ENCODE measurements around the gene GLRA1. TPM values are rescaled to one million over a fixed set of nuclear protein-coding genes. Genes with fewer than 3 reads are reported as not detected.

The GLRA1 gene
- total and polyA plus RNA-seq, 2 of the 4 experiments (the other 2 are of a cell fraction) = not detected

- H2AK9ac ChIP-seq (replicated peaks; ENCODE audit: low read depth, low read length, poor library complexity) = no peak overlapping the region
- peaks cover 19 to 49% of the 10 kb centered on the region in 2 experiments for H3K79me1 ChIP-seq (ENCODE audit: low read depth in 1 of 2, low read length in 2 of 2)
- intact Hi-C loops (cut with micrococcal nuclease) = no loop called here
- DNase-seq (peak; percentile 51), ATAC-seq (ENCODE audit: low read depth) (peak; percentile 50; the same call in 1 of the 2 replicates)
- no peak for TF ChIP-seq NFE2L2 (IDR thresholded peaks at IDR 0.05; ENCODE audit: low read depth, low read length)
- no peak for TF ChIP-seq RAD21 (IDR thresholded peaks at IDR 0.05; ENCODE audit: low read length)
- TF ChIP-seq CHD1 (IDR thresholded peaks at IDR 0.05; ENCODE audit: low read depth, low read length) = no peak
- no peak for TF ChIP-seq USF2 (IDR thresholded peaks at IDR 0.05; ENCODE audit: low read depth, low read length)
- no peak for TF ChIP-seq ELK1 (IDR thresholded peaks at IDR 0.05; ENCODE audit: borderline replicate concordance, low read depth, low read length)
- TF ChIP-seq MAZ (IDR thresholded peaks at IDR 0.05; ENCODE audit: borderline replicate concordance, low read depth, low read length) = no peak
- TF ChIP-seq CEBPB (IDR thresholded peaks at IDR 0.05; ENCODE audit: low read depth, low read length) = no peak
- no peak for TF ChIP-seq MAFK (IDR thresholded peaks at IDR 0.05; ENCODE audit: low read depth, low read length)
- TF ChIP-seq MXI1 (IDR thresholded peaks at IDR 0.05; ENCODE audit: borderline replicate concordance, low read depth, low read length) = no peak
- no peak for TF ChIP-seq BHLHE40 (IDR thresholded peaks at IDR 0.05; ENCODE audit: low read depth, low read length)
- no peak for TF ChIP-seq SMC3 (IDR thresholded peaks at IDR 0.05; ENCODE audit: low read depth, low read length)
- TF ChIP-seq FOS (IDR thresholded peaks at IDR 0.05; ENCODE audit: low read depth, low read length) = no peak
- no peak for TF ChIP-seq POLR2A (IDR thresholded peaks at IDR 0.05; ENCODE audit: low read depth, low read length)
- TF ChIP-seq RCOR1 (IDR thresholded peaks at IDR 0.05; ENCODE audit: insufficient replicate concordance, low read length) = no peak
- TF ChIP-seq RFX5 (IDR thresholded peaks at IDR 0.05; ENCODE audit: low read depth, low read length) = no peak
- TF ChIP-seq CTCF (conservative IDR thresholded peaks at IDR 0.05; ENCODE audit: low read depth, low read length) = no peak
- H2BK20ac ChIP-seq (ENCODE audit: low read depth, low read length) = no peak overlapping the region
- no peaks in the 10 kb centered on the region for H3K9me3 ChIP-seq (ENCODE audit: control insufficient read depth, insufficient read depth, low read length)
- H3K4me2 ChIP-seq (ENCODE audit: low read depth, low read length) = no peak overlapping the region
- dilution Hi-C loops (cut with HindIII; ENCODE audit: low sequenced_read_pairs, unreplicated experiment) = no loop called here
- H4K5ac ChIP-seq (ENCODE audit: low read depth, low read length) = no peak overlapping the region
- no peak overlapping the region for H3K27ac ChIP-seq (ENCODE audit: insufficient read depth, low read length)
- H2AK5ac ChIP-seq (ENCODE audit: low read depth, low read length) = no peak overlapping the region
- no peak overlapping the region for H3K4ac ChIP-seq (ENCODE audit: low read depth, low read length)
- no peak overlapping the region for H2BK5ac ChIP-seq (ENCODE audit: low read depth, low read length, poor library complexity, severe bottlenecking)
- ChIA-PET CTCF (interaction anchor here (0.7 to 1.1 kb wide), 3 partner anchors 8 to 16 kb away, joined by 3 read pairs; no protein-coding TSS in a partner anchor), POLR2A (ENCODE audit: unreplicated experiment) (no interaction called here)
- H2BK120ac ChIP-seq (ENCODE audit: low read depth, low read length) = no peak overlapping the region
- H3K56ac ChIP-seq (ENCODE audit: extremely low read depth, insufficient read depth, low read length) = no peak overlapping the region
- BruUV-seq (replicated peaks) = no TSS peak
- no peak overlapping the region for H3K4me3 ChIP-seq (ENCODE audit: insufficient read depth, low read depth, low read length)
- H3K4me1 ChIP-seq (ENCODE audit: control insufficient read depth, insufficient read depth, low read length) = peaks cover 1% of the 10 kb centered on the region; the same call in 1 of the 2 replicates
- H3K27me3 ChIP-seq (ENCODE audit: control insufficient read depth, insufficient read depth, low read length) = no peaks in the 10 kb centered on the region
- H4K91ac ChIP-seq (ENCODE audit: insufficient read depth, low read depth, low read length) = no peak overlapping the region
- H3K36me3 ChIP-seq (ENCODE audit: control insufficient read depth, insufficient read depth, low read length) = peaks cover 50% of the 10 kb centered on the region
- no peak overlapping the region for H3K18ac ChIP-seq (ENCODE audit: low read depth, low read length)
- no peak overlapping the region for H2BK15ac ChIP-seq (ENCODE audit: low read depth, low read length)
- peaks cover 3% of the 10 kb centered on the region for H3K9me1 ChIP-seq (ENCODE audit: insufficient read depth, low read length)
- H3K23ac ChIP-seq (ENCODE audit: low read depth, low read length) = no peak overlapping the region
- peaks cover 33% of the 10 kb centered on the region for H4K20me1 ChIP-seq (ENCODE audit: insufficient read depth, low read length)
- no peak overlapping the region for H2AFZ ChIP-seq (replicated peaks; ENCODE audit: low read length, poor library complexity)
- in situ Hi-C loops (cut with MboI; ENCODE audit: low sequenced_read_pairs) = no loop called here
- no CpG with 5 or more reads among the region's 3 CpGs for WGBS, 2 experiments (ENCODE audit: extremely low coverage in 2 of 2, insufficient read length in 1 of 2)
- H3K9ac ChIP-seq (ENCODE audit: low read depth, low read length) = no peak overlapping the region
- no peak overlapping the region for H4K8ac ChIP-seq (ENCODE audit: low read depth in 2 of 2, low read length in 2 of 2)
- H3K14ac ChIP-seq (replicated peaks; ENCODE audit: low read depth, low read length) = no peak overlapping the region
Measured at GRCh38 chr5:151799407-151799806, 125.2 kb downstream of the GLRA1 start.
